GM23338 (cell line): ENCODE measurements around the gene GNL3. TPM values are rescaled to one million over a fixed set of nuclear protein-coding genes. Genes with fewer than 3 reads are reported as not detected.

Experiments used
- ATAC-seq: fragments of 200-7000 bp; cut with Tn5 transposase; 3 replicates; pipeline ENCODE4 v1.9.1; 2020
- DNase-seq: peaks from one replicate; pipeline ENCODE4 v3.0.0-alpha.2; 2015; ENCODE audit warnings: low spot score
- H2AFZ ChIP-seq: fragments of 200-600 bp; sonication (generic); 2 replicates; pipeline ENCODE4 v1.8.0; 2016; ENCODE audit warnings: antibody characterized with exemption, mild to moderate bottlenecking, moderate library complexity
- H3F3A ChIP-seq: fragments of 200-600 bp; sonication (generic); replicated peaks from 2 replicates; pipeline ENCODE4 v1.8.0; 2017; ENCODE audit warnings: antibody characterized with exemption, mixed run types, low read depth
- H3K27ac ChIP-seq: fragments of 200-600 bp; sonication (generic); 2 replicates; pipeline ENCODE4 v1.6.1; 2016; ENCODE audit warnings: low read depth
- H3K27me3 ChIP-seq: fragments of 200-600 bp; sonication (generic); 2 replicates; pipeline ENCODE4 v1.8.0; 2016; ENCODE audit warnings: mild to moderate bottlenecking, mixed run types, moderate library complexity; ENCODE audit not compliant: insufficient read depth
- H3K36me3 ChIP-seq: fragments of 200-600 bp; sonication (generic); 2 replicates; pipeline ENCODE4 v1.8.0; 2016; ENCODE audit warnings: mild to moderate bottlenecking; ENCODE audit not compliant: insufficient read depth
- H3K4me1 ChIP-seq: fragments of 200-600 bp; sonication (generic); 2 replicates; pipeline ENCODE4 v1.8.0; 2016; ENCODE audit warnings: mild to moderate bottlenecking, moderate library complexity; ENCODE audit not compliant: insufficient read depth
- H3K4me2 ChIP-seq: fragments of 200-600 bp; sonication (generic); 2 replicates; pipeline ENCODE4 v1.7.1; 2017; ENCODE audit warnings: mixed run types
- H3K4me3 ChIP-seq: fragments of 200-600 bp; sonication (generic); 2 replicates; pipeline ENCODE4 v1.6.1; 2016; ENCODE audit warnings: mixed run types
- H3K79me2 ChIP-seq: fragments of 200-600 bp; sonication (generic); replicated peaks from 2 replicates; pipeline ENCODE4 v1.8.0; 2017; ENCODE audit warnings: mild to moderate bottlenecking; ENCODE audit not compliant: insufficient read depth
- H3K9me2 ChIP-seq: fragments of 200-600 bp; sonication (generic); 2 replicates; pipeline ENCODE4 v1.8.0; 2017; ENCODE audit not compliant: insufficient read depth
- H4K20me1 ChIP-seq: fragments of 200-600 bp; sonication (generic); replicated peaks from 2 replicates; pipeline ENCODE4 v1.8.0; 2017; ENCODE audit warnings: mild to moderate bottlenecking; ENCODE audit not compliant: insufficient read depth
- H3K27ac Mint-ChIP-seq: 2 replicates; pipeline ENCODE4 v1.8.0; 2020; ENCODE audit warnings: inconsistent platforms, mild to moderate bottlenecking, moderate library complexity, mixed read lengths
- H3K27me3 Mint-ChIP-seq: 3 replicates; pipeline ENCODE4 v1.8.0; 2022; ENCODE audit warnings: low read depth, mild to moderate bottlenecking, moderate library complexity, mixed read lengths, inconsistent platforms; ENCODE audit not compliant: insufficient read depth, poor library complexity
- H3K36me3 Mint-ChIP-seq: 3 replicates; pipeline ENCODE4 v1.8.0; 2021; ENCODE audit warnings: low read depth, mild to moderate bottlenecking, inconsistent platforms, moderate library complexity, mixed read lengths
- H3K4me1 Mint-ChIP-seq: 3 replicates; pipeline ENCODE4 v1.8.0; 2020; ENCODE audit warnings: mild to moderate bottlenecking, inconsistent platforms, mixed read lengths
- H3K4me3 Mint-ChIP-seq: 3 replicates; pipeline ENCODE4 v1.8.0; 2021; ENCODE audit warnings: moderate library complexity, mild to moderate bottlenecking, inconsistent platforms, mixed read lengths
- H3K9me3 Mint-ChIP-seq: 3 replicates; pipeline ENCODE4 v1.8.0; 2020; ENCODE audit warnings: moderate library complexity, mild to moderate bottlenecking, inconsistent platforms, mixed read lengths
- EZH2 ChIP-seq: fragments of 200-600 bp; sonication (generic); IDR thresholded peaks from one replicate; pipeline ENCODE4 v1.8.0; 2017; ENCODE audit warnings: antibody characterized with exemption, mild to moderate bottlenecking, low read depth; ENCODE audit not compliant: unreplicated experiment
- EZH2phosphoT487 ChIP-seq: fragments of 200-600 bp; sonication (generic); IDR thresholded peaks from one replicate; pipeline ENCODE4 v1.8.1; 2018; ENCODE audit warnings: antibody characterized with exemption; ENCODE audit not compliant: unreplicated experiment
- JUNB ChIP-seq: IDR thresholded peaks from one replicate; pipeline ENCODE4 v1.6.1; 2016; ENCODE audit warnings: antibody characterized with exemption; ENCODE audit not compliant: unreplicated experiment
- NANOG ChIP-seq: IDR thresholded peaks from 2 replicates; pipeline ENCODE4 v1.6.1; 2016; ENCODE audit warnings: antibody characterized with exemption, borderline replicate concordance
- ZNF114 ChIP-seq: fragments of 250-450 bp; sonication (Bioruptor Pico); IDR thresholded peaks from 2 replicates; pipeline ENCODE4 v1.5.0; 2020; ENCODE audit warnings: mild to moderate bottlenecking, moderate library complexity
- polyA plus RNA-seq: library from polyadenylated mRNA; unstranded; fragments of >200 nt; fragmentation: Nextera tagmentation; extraction: Ambion mirVana; gene quantifications from 2 replicates; pipeline ENCODE4 v1.2.1, GENCODE V29; 2016
- total RNA-seq: library from RNA; depleted of rRNA; stranded (reverse); fragments of >200 nt; shearing (Covaris generic); gene quantifications from 2 replicates; pipeline ENCODE4 v1.2.3, GENCODE V29; 2014
- TF ChIP-seq, protein P1 (sequence below): fragments of 250-450 bp; sonication (Bioruptor Pico); IDR thresholded peaks from 2 replicates; pipeline ENCODE4 v1.5.0; 2020; ENCODE audit warnings: mild to moderate bottlenecking, moderate library complexity
- TF ChIP-seq, protein P2 (sequence below), 2 experiments: fragments of 200-600 bp in 1 of 2; sonication (generic) in 1 of 2; conservative IDR thresholded peaks; 2 replicates each; pipeline versions ENCODE4 v1.5.1 to v1.6.1; 2016 to 2017; ENCODE audit warnings: antibody characterized with exemption in 2 of 2, low read depth in 2 of 2, mild to moderate bottlenecking in 2 of 2, moderate library complexity in 1 of 2

Gene GNL3
- total and polyA plus RNA-seq, 2 experiments from 2014 or later, result 169 to 205 TPM

DNA sequence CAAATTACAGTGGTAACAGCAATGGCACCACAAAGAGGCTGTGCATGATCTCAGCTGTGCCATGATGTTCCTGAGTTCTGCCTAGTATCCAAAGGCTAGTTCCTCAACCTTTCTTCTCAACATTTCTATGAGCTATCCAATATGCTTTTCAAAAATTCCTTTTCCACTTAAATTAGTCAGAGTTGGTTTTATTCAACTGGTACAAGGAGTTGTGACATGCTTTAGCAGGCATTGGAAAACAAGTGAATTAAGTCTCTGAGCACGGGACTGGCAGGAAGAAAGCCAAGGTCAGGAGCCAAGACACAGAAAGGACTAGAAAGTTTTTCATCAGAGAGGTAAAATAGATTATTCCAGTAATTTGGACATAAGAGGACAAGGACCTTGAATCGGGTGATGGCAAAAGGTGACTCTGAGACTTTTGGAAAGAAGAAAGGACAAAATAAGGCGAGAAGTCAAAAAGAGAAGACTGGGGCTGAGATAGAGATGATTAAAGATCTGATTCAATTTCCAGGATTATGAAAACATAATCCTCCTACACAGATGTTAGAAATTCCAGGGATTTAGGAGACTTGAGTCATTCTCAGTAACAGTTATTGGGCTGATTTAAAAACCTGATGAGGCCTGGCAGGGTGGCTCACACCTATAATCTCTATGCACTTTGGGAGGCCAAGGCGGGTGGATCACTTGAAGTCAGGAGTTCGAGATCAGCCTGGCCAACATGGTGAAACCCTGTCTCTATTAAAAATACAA lies 36.2 kb upstream of the GNL3 start (continued):
- TF ChIP-seq, protein P1, sequence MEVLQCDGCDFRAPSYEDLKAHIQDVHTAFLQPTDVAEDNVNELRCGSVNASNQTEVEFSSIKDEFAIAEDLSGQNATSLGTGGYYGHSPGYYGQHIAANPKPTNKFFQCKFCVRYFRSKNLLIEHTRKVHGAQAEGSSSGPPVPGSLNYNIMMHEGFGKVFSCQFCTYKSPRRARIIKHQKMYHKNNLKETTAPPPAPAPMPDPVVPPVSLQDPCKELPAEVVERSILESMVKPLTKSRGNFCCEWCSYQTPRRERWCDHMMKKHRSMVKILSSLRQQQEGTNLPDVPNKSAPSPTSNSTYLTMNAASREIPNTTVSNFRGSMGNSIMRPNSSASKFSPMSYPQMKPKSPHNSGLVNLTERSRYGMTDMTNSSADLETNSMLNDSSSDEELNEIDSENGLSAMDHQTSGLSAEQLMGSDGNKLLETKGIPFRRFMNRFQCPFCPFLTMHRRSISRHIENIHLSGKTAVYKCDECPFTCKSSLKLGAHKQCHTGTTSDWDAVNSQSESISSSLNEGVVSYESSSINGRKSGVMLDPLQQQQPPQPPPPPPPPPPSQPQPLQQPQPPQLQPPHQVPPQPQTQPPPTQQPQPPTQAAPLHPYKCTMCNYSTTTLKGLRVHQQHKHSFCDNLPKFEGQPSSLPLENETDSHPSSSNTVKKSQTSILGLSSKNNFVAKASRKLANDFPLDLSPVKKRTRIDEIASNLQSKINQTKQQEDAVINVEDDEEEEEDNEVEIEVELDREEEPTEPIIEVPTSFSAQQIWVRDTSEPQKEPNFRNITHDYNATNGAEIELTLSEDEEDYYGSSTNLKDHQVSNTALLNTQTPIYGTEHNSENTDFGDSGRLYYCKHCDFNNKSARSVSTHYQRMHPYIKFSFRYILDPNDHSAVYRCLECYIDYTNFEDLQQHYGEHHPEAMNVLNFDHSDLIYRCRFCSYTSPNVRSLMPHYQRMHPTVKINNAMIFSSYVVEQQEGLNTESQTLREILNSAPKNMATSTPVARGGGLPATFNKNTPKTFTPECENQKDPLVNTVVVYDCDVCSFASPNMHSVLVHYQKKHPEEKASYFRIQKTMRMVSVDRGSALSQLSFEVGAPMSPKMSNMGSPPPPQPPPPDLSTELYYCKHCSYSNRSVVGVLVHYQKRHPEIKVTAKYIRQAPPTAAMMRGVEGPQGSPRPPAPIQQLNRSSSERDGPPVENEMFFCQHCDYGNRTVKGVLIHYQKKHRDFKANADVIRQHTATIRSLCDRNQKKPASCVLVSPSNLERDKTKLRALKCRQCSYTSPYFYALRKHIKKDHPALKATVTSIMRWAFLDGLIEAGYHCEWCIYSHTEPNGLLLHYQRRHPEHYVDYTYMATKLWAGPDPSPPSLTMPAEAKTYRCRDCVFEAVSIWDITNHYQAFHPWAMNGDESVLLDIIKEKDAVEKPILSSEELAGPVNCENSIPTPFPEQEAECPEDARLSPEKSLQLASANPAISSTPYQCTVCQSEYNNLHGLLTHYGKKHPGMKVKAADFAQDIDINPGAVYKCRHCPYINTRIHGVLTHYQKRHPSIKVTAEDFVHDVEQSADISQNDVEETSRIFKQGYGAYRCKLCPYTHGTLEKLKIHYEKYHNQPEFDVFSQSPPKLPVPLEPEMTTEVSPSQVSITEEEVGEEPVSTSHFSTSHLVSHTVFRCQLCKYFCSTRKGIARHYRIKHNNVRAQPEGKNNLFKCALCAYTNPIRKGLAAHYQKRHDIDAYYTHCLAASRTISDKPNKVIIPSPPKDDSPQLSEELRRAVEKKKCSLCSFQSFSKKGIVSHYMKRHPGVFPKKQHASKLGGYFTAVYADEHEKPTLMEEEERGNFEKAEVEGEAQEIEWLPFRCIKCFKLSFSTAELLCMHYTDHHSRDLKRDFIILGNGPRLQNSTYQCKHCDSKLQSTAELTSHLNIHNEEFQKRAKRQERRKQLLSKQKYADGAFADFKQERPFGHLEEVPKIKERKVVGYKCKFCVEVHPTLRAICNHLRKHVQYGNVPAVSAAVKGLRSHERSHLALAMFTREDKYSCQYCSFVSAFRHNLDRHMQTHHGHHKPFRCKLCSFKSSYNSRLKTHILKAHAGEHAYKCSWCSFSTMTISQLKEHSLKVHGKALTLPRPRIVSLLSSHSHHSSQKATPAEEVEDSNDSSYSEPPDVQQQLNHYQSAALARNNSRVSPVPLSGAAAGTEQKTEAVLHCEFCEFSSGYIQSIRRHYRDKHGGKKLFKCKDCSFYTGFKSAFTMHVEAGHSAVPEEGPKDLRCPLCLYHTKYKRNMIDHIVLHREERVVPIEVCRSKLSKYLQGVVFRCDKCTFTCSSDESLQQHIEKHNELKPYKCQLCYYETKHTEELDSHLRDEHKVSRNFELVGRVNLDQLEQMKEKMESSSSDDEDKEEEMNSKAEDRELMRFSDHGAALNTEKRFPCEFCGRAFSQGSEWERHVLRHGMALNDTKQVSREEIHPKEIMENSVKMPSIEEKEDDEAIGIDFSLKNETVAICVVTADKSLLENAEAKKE, result no peak
- TF ChIP-seq ZNF114 (CRISPR knock-in tag) (no peak), EZH2 (no peak), NANOG (no peak)

DNA sequence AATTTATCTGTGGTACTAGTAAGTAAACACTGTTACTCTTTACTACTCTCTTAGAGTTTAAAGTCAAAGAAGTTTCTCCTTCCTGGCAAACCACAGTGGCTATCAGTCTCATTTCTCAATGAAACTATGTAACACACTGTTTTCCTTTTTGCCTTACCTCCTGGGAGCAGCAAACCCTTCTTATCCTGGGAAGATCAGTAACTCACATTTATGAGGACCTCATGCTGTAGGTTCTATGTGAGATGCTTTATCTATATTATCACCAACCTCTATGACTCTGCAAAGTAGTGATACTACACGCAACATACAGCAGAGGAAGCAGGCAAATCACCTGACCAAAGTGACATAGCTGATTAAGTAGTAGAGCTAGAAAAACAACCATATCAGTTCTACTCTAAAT lies 35.4 kb upstream of the GNL3 start:
- Histone ChIP-seq H3K27me3 (no peaks in the 10 kb centered on the region), H3K4me2 (no peak overlapping the region), H3K79me2 (no peaks in the 10 kb centered on the region), H4K20me1 (no peaks in the 10 kb centered on the region), H2AFZ (no peak overlapping the region), H3F3A (no peaks in the 10 kb centered on the region), H3K27ac (no peak overlapping the region), H3K36me3 (peaks cover 18% of the 10 kb centered on the region), H3K9me2 (no peaks in the 10 kb centered on the region), H3K4me1 (no peaks in the 10 kb centered on the region), H3K4me3 (no peak overlapping the region)
- Mint-ChIP-seq H3K36me3 (peaks cover 54% of the 10 kb centered on the region), H3K27ac (no peak overlapping the region), H3K9me3 (no peaks in the 10 kb centered on the region), H3K4me1 (no peaks in the 10 kb centered on the region), H3K27me3 (no peaks in the 10 kb centered on the region), H3K4me3 (no peak overlapping the region)
- no peak for ATAC-seq
- DNase-seq, result no peak
- TF ChIP-seq, protein P1, result no peak
- TF ChIP-seq JUNB (no peak), NANOG (no peak), EZH2phosphoT487 (no peak)
- TF ChIP-seq, protein P2, sequence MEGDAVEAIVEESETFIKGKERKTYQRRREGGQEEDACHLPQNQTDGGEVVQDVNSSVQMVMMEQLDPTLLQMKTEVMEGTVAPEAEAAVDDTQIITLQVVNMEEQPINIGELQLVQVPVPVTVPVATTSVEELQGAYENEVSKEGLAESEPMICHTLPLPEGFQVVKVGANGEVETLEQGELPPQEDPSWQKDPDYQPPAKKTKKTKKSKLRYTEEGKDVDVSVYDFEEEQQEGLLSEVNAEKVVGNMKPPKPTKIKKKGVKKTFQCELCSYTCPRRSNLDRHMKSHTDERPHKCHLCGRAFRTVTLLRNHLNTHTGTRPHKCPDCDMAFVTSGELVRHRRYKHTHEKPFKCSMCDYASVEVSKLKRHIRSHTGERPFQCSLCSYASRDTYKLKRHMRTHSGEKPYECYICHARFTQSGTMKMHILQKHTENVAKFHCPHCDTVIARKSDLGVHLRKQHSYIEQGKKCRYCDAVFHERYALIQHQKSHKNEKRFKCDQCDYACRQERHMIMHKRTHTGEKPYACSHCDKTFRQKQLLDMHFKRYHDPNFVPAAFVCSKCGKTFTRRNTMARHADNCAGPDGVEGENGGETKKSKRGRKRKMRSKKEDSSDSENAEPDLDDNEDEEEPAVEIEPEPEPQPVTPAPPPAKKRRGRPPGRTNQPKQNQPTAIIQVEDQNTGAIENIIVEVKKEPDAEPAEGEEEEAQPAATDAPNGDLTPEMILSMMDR (conservative IDR thresholded peaks at IDR 0.05; ENCODE audit: low read depth in 2 of 2), result no peak
